Measurements from ENCODE around the gene RNF145.
"Not testable (repeated sequence)": the region's sequence is repeated elsewhere in the genome, so short reads cannot be mapped to it uniquely, and the experiment has no call there.

RNF145 gene

GRCh38 chr5:159123189-159123588, 86.2 kb downstream of the RNF145 start:
- no peak for DNase-seq
- no peak for TF ChIP-seq CTCF (IDR thresholded peaks at IDR 0.05; ENCODE audit: low read depth, low read length)
- no peaks in the 10 kb centered on the region for H3K36me3 ChIP-seq
- no peaks in the 10 kb centered on the region for H3K9me3 ChIP-seq
- no peaks in the 10 kb centered on the region for H3K4me1 ChIP-seq
- H3K4me3 ChIP-seq (ENCODE audit: low read depth, low read length): no peak overlapping the region
- H3K27me3 ChIP-seq: no peaks in the 10 kb centered on the region

GRCh38 chr5:159121061-159121460, 88.3 kb downstream of the RNF145 start:
- TF ChIP-seq CTCF (IDR thresholded peaks at IDR 0.05; ENCODE audit: low read depth, low read length): no peak
- DNase-seq: no peak
- H3K4me3 ChIP-seq (ENCODE audit: low read depth, low read length): no peak overlapping the region

GRCh38 chr5:159120446-159120845, 88.9 kb downstream of the RNF145 start:
- H3K4me1 ChIP-seq: no peaks in the 10 kb centered on the region
- no peak for TF ChIP-seq CTCF (IDR thresholded peaks at IDR 0.05; ENCODE audit: low read depth, low read length)
- no peak for DNase-seq
- H3K36me3 ChIP-seq: no peaks in the 10 kb centered on the region
- H3K27me3 ChIP-seq: no peaks in the 10 kb centered on the region
- H3K9me3 ChIP-seq: no peaks in the 10 kb centered on the region
- H3K4me3 ChIP-seq (ENCODE audit: low read depth, low read length): no peak overlapping the region

More at GRCh38 chr5:159121061-159121460, 88.3 kb downstream of the RNF145 start:
- Histone ChIP-seq H3K9me3 (no peaks in the 10 kb centered on the region), H3K36me3 (no peaks in the 10 kb centered on the region), H3K27me3 (no peaks in the 10 kb centered on the region), H3K4me1 (no peaks in the 10 kb centered on the region)

GRCh38 chr5:159119842-159120241, 89.5 kb downstream of the RNF145 start:
- H3K4me1 ChIP-seq; H3K36me3 ChIP-seq; DNase-seq; H3K9me3 ChIP-seq; H3K4me3 ChIP-seq (ENCODE audit: low read depth, low read length); H3K27me3 ChIP-seq: not testable (repeated sequence)

GRCh38 chr5:159118958-159119659, 90.2 kb downstream of the RNF145 start:
- not testable (repeated sequence) for DNase-seq; H3K4me3 ChIP-seq (ENCODE audit: low read depth, low read length); H3K36me3 ChIP-seq; H3K4me1 ChIP-seq; H3K27me3 ChIP-seq; H3K9me3 ChIP-seq

- Histone ChIP-seq H3K36me3 (no peaks in the 10 kb centered on the region), H3K27me3 (no peaks in the 10 kb centered on the region)
Observed at GRCh38 chr5:159113405-159113804, 95.9 kb downstream of the RNF145 start.

More at GRCh38 chr5:159113405-159113804, 95.9 kb downstream of the RNF145 start:
- Histone ChIP-seq H3K4me1 (no peaks in the 10 kb centered on the region), H3K4me3 (ENCODE audit: low read depth, low read length) (no peak overlapping the region), H3K9me3 (no peaks in the 10 kb centered on the region)
- no peak for DNase-seq
- no peak for TF ChIP-seq CTCF (IDR thresholded peaks at IDR 0.05; ENCODE audit: low read depth, low read length)
